A673 (cell line): ENCODE results near the gene RAB22A.

ENCODE experiments used
- EZH2 ChIP-seq: fragments of 200-600 bp; sonication (generic); IDR thresholded peaks from 2 replicates; pipeline ENCODE4 v1.6.1; 2017; ENCODE audit warnings: borderline replicate concordance, low read depth, mild to moderate bottlenecking, mixed read lengths, antibody characterized with exemption, low read length; ENCODE audit not compliant: poor library complexity, severe bottlenecking
- TF ChIP-seq, protein P1 (sequence below): fragments of 300-800, 200-600 bp; sonication (generic); conservative IDR thresholded peaks from 2 replicates; pipeline ENCODE4 v1.5.1; 2017; ENCODE audit warnings: low read depth, mild to moderate bottlenecking, antibody characterized with exemption, low read length, moderate library complexity, mixed read lengths

DNA sequence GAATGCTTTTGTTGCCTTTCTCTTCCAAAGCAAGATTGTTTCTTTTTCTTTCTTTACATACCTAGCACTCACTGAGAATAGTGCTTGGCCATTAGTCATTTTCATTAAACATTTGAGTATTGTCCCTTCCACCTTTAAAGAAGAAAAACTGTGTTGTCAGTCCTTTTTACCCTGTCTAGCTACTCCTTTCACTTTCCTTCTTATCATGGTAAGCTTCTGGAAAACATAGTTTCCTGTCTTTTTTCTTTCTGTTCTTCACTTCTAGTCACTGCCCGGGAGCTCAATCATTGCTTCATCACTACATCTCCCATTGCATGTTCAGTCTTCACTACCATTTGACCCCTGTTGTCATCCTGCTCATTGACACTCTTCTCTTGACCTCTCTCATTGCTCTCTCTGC lies 91.6 kb downstream of the RAB22A start:
- TF ChIP-seq, protein P1, sequence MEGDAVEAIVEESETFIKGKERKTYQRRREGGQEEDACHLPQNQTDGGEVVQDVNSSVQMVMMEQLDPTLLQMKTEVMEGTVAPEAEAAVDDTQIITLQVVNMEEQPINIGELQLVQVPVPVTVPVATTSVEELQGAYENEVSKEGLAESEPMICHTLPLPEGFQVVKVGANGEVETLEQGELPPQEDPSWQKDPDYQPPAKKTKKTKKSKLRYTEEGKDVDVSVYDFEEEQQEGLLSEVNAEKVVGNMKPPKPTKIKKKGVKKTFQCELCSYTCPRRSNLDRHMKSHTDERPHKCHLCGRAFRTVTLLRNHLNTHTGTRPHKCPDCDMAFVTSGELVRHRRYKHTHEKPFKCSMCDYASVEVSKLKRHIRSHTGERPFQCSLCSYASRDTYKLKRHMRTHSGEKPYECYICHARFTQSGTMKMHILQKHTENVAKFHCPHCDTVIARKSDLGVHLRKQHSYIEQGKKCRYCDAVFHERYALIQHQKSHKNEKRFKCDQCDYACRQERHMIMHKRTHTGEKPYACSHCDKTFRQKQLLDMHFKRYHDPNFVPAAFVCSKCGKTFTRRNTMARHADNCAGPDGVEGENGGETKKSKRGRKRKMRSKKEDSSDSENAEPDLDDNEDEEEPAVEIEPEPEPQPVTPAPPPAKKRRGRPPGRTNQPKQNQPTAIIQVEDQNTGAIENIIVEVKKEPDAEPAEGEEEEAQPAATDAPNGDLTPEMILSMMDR: no peak
- no peak for TF ChIP-seq EZH2
